GM12801 (cell line): ENCODE results near the gene RABGAP1.

ENCODE experiments used
- CTCF ChIP-seq: IDR thresholded peaks from one replicate; pipeline ENCODE4 v1.5.1; 2011; ENCODE audit warnings: control low read depth; ENCODE audit not compliant: insufficient read length; ENCODE audit errors: extremely low read depth

RABGAP1 gene

DNA sequence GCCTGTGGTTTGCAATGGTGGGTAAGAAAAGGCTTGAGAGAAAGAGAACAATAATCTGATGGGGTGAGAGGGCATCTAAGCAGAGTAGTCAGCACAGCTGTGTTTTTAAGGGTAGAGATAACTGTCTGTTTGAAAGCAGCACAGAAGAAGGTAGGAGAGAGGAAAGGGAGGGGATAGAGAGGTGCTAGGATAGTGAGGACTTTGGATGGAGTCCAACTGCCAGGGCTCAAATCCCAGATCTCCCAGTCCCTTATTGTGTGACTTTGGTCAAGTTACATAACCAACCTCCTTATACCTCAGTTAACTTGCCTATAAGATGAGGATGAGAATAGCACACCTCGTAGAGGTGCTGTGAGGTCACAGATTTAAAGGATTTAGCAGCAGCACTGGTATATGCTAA lies 148.2 kb downstream of the RABGAP1 start:
- TF ChIP-seq CTCF: no peak

DNA sequence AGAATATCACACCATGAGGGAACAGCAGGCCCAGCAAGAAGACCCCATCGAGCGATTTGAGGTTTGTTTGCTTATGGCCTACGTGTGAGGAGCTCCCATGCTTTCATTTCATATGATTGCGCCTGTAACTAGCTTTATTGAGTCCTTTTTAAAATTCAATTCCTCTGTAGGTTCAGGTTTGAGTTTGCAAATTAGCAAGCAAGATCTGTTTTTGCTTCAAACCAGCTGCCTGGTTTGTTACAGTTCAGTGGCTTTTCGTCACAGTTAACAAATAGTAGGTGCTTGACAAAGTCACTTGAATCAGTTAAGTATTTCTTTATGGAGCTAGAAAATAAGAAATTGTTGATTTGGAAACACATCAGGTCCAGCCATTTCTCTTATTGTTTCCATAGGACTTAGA lies 149.0 kb downstream of the RABGAP1 start:
- TF ChIP-seq CTCF: no peak

- TF ChIP-seq CTCF: no peak
These were observed 149.5 kb downstream of the RABGAP1 start for GRCh38 chr9:123090198-123090896.

- TF ChIP-seq CTCF: no peak
These were observed 150.1 kb downstream of the RABGAP1 start for GRCh38 chr9:123090956-123091355.

DNA sequence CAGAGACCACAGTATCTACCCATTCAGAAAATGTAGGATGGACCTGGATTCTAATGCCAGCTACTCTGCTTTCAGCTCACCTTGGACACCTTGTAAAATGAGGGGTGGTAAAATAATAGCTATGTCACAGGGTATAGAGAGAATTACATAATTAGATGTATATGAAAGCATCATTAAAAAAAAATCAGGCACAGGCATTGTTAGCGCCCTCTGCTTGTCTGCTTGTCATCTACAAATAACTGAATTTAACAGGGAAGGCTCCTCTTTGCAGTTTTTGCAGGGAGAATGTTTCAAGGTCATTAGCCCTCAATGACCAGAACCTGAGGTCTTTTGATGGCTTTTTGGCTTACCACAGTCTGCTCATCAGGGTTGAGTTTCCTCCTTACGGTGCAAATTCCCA lies 150.6 kb downstream of the RABGAP1 start:
- TF ChIP-seq CTCF: no peak

DNA sequence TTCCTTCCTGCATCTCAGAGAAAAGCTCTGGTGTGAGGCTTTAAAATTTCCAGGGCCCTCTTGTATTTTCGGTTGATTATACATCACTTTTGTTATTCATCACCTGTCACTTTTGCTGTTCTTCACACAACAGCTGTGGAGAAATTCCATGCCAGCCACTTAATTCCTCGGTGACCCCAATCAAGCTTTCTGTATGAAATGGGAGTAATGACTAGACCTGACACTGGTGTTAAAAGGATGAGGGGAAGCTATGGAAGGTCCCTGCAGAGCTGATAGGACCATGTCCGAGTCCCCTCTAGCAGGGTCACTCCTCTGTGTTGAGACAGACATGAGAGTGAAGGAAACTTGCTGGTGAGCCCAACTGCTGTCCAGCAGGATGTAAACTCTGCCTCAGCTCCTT lies 152.3 kb downstream of the RABGAP1 start:
- no peak for TF ChIP-seq CTCF

GRCh38 chr9:123096987-123097386 lies 156.2 kb downstream of the RABGAP1 start:
- no peak for TF ChIP-seq CTCF
